ENCODE measurements around the gene BEAN1. TPM values are rescaled to one million over a fixed set of nuclear protein-coding genes. Genes with fewer than 3 reads are reported as not detected.

Gene BEAN1
- total RNA-seq, 1 experiment from 2014 or later, result 1.1 TPM

DNA sequence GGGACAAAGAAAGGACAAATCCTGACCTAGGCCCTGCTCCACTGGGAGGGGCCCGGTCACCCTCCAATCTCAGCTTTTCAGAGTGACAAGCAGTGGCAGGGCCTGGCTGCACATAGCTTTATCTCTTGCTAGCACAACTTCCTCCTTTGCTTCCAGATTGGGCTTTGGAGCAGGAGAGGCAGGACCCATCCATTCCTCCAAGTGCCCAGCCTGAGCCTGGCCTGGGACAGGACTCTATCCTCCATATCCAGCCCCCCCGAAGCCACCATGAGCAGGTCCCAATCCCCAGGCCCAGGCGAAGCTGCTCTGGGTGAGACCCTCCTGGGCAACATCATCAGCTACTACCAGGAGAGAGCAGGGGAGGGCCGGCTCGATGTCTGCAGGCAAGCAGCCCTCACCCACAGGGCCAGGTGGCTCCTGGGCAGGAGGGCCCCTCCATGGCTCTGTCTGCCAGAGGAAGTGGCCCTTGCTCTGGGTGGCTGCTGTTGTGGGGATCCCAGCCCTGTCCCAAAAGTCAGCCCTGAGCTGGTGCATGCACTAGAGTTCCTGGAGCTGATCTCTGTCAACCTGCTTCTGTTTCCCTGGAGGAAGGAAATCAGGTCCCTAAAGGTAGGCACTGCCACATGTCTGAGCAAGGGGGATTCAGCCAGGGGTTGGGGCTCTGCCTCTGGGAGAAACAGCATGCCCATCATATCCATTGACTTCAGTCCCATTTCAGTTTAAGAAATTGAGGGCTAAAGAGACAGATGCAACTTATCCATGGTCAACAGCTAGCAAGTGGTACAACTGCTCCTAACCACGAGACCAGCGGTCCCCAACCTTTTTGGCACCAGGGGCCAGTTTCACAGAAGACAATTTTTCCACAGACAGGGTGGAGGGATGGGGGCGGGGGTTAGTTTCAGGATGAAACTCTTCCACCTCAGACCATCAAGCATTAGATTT is 64.0 kb downstream of the BEAN1 start:
- intact Hi-C loops (cut with micrococcal nuclease), result no loop called here

DNA sequence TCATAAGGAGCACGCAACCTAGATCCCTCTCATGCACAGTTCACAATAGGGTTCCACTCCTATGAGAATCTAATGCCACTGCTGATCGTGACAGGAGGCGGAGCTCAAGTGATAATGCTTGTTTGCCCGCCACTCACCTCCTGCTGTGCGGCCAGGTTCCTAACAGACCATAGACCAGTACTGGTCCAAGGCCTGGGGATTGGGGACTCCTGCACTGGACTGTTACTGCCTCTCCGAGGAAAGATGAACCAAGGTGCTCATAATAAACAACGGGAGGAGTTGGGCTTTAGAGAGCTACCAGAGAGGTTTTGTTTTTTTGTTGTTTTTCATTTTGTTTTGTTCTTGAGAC is 64.6 kb downstream of the BEAN1 start:
- CTCF ChIA-PET, result interaction anchor here (0.9 to 1.4 kb wide), 3 partner anchors 9 to 134 kb away, joined by 3 to 9 read pairs (median 4); no protein-coding TSS in a partner anchor
- Mint-ChIP-seq H3K4me3 (ENCODE audit: unreplicated experiment) (no peak overlapping the region), H3K27ac (ENCODE audit: low read depth, unreplicated experiment) (peak overlapping the region; percentile 49), H3K4me1 (ENCODE audit: insufficient read depth, unreplicated experiment) (peaks cover 13% of the 10 kb centered on the region), H3K36me3 (ENCODE audit: insufficient read depth, unreplicated experiment) (peaks cover 5% of the 10 kb centered on the region), H3K9me3 (ENCODE audit: unreplicated experiment) (no peaks in the 10 kb centered on the region), H3K27me3 (ENCODE audit: insufficient read depth, unreplicated experiment) (no peaks in the 10 kb centered on the region)
- no TSS peak for BruUV-seq (replicated peaks)
- POLR2A ChIA-PET, result no interaction called here
- TF ChIP-seq, protein P1, sequence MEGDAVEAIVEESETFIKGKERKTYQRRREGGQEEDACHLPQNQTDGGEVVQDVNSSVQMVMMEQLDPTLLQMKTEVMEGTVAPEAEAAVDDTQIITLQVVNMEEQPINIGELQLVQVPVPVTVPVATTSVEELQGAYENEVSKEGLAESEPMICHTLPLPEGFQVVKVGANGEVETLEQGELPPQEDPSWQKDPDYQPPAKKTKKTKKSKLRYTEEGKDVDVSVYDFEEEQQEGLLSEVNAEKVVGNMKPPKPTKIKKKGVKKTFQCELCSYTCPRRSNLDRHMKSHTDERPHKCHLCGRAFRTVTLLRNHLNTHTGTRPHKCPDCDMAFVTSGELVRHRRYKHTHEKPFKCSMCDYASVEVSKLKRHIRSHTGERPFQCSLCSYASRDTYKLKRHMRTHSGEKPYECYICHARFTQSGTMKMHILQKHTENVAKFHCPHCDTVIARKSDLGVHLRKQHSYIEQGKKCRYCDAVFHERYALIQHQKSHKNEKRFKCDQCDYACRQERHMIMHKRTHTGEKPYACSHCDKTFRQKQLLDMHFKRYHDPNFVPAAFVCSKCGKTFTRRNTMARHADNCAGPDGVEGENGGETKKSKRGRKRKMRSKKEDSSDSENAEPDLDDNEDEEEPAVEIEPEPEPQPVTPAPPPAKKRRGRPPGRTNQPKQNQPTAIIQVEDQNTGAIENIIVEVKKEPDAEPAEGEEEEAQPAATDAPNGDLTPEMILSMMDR (IDR thresholded peaks at IDR 0.05; ENCODE audit: unreplicated experiment), result no peak
- intact Hi-C loops (cut with micrococcal nuclease), result no loop called here
- DNase-seq (ENCODE audit: unreplicated experiment), result no peak

More for the DNA sequence above, 64.0 kb downstream of the BEAN1 start:
- Mint-ChIP-seq H3K27ac (ENCODE audit: low read depth, unreplicated experiment) (no peak overlapping the region), H3K27me3 (ENCODE audit: insufficient read depth, unreplicated experiment) (no peaks in the 10 kb centered on the region), H3K4me1 (ENCODE audit: insufficient read depth, unreplicated experiment) (peaks cover 16% of the 10 kb centered on the region), H3K36me3 (ENCODE audit: insufficient read depth, unreplicated experiment) (peaks cover 5% of the 10 kb centered on the region), H3K9me3 (ENCODE audit: unreplicated experiment) (no peaks in the 10 kb centered on the region), H3K4me3 (ENCODE audit: unreplicated experiment) (no peak overlapping the region)
- CTCF ChIA-PET, result interaction anchor here (0.6 to 1.4 kb wide), 4 partner anchors 8 to 133 kb away, joined by 3 to 9 read pairs (median 4); no protein-coding TSS in a partner anchor
- POLR2A ChIA-PET, result no interaction called here
- no TSS peak for BruUV-seq (replicated peaks)
- TF ChIP-seq, protein P1 (IDR thresholded peaks at IDR 0.05; ENCODE audit: unreplicated experiment), result no peak
- no peak for DNase-seq (ENCODE audit: unreplicated experiment)

DNA sequence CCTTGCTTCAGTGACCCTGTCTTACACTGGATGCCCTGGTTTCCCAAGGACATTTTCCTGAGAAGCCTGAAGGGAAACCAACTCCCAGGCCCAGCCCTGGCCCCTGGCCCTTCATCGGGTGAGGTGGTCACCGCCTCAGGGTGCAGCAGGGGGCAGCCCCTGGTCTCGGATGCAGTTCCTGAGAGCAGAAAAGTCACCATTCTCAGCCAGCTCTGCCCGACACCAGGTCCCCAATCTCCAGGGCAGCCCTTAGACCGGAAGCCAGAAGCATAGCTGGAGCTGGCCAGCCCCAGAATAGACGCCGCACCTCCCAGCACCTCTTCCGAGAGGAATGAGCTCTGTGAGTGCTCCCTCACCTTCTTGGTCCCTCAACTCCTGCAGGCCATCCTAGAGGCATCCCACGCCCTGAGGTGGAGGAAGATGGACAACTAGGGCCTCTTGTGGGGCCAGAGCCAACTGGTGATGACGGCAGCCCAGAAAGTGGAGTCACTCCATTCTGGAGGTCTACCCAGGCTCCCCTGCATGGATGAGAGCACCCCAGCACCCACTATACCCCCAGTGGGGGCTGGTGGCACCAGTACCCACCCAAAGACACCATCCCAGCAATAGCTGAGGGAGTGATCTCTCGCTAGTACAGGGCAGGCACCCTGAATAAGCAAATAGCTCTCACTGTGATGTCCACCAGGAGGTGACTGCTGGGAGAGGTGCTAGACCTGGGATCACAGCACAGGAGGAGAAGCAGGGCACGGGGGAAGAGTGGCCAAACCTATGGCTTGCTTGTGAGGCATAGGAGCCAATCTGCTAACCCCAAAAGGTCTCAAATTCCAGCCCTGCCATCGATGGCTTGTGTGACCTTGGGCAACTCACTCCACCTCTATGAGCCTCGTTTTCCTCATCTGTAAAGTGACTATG is 66.7 kb downstream of the BEAN1 start:
- Mint-ChIP-seq H3K27me3 (ENCODE audit: insufficient read depth, unreplicated experiment) (no peaks in the 10 kb centered on the region), H3K27ac (ENCODE audit: low read depth, unreplicated experiment) (no peak overlapping the region), H3K9me3 (ENCODE audit: unreplicated experiment) (no peaks in the 10 kb centered on the region), H3K36me3 (ENCODE audit: insufficient read depth, unreplicated experiment) (peaks cover 5% of the 10 kb centered on the region), H3K4me3 (ENCODE audit: unreplicated experiment) (no peak overlapping the region), H3K4me1 (ENCODE audit: insufficient read depth, unreplicated experiment) (no peaks in the 10 kb centered on the region)
- ChIA-PET CTCF (interaction anchor here (0.8 to 1.0 kb wide), 2 partner anchors 12 to 85 kb away, joined by 3 read pairs; no protein-coding TSS in a partner anchor), POLR2A (interaction anchor here (1.7 kb wide), 1 partner anchor 14 kb away, joined by 4 read pairs; no protein-coding TSS in a partner anchor)
- intact Hi-C loops (cut with micrococcal nuclease), result no loop called here
- TF ChIP-seq, protein P1 (IDR thresholded peaks at IDR 0.05; ENCODE audit: unreplicated experiment), result no peak
- no TSS peak for BruUV-seq (replicated peaks)
- no peak for DNase-seq (ENCODE audit: unreplicated experiment)
